Activated B cell treated with CpG ODN at 0.5 μM for 24 hours (primary cell): ENCODE data around the gene MCOLN1. TPM values are rescaled to one million over a fixed set of nuclear protein-coding genes. Genes with fewer than 3 reads are reported as not detected.

Experiments used
- ATAC-seq: fragments of 200-7000 bp; cut with Tn5 transposase; one replicate; pipeline ENCODE4 v1.10.0; 2021; ENCODE audit warnings: low read depth, mild to moderate bottlenecking, moderate library complexity
- CTCF ChIA-PET: fragments of 350-600 bp; sonication (Branson Sonifier 250); formaldehyde crosslinking; loops from one replicate; lab custom pipeline; 2021; ENCODE audit warnings: antibody characterized with exemption; lab: Charles Lee
- POLR2A ChIA-PET: fragments of 350-600 bp; sonication (Branson Sonifier 250); formaldehyde crosslinking; loops from one replicate; lab custom pipeline; 2021; ENCODE audit warnings: antibody characterized with exemption; lab: Charles Lee
- DNase-seq: peaks from one replicate; pipeline ENCODE4 v3.0.0; 2022
- H3K27ac Mint-ChIP-seq: one replicate; pipeline ENCODE4 v1.8.0; 2020; ENCODE audit warnings: mixed read lengths
- H3K27me3 Mint-ChIP-seq: one replicate; pipeline ENCODE4 v1.8.0; 2021; ENCODE audit warnings: mixed read lengths
- H3K36me3 Mint-ChIP-seq: one replicate; pipeline ENCODE4 v1.8.0; 2021; ENCODE audit warnings: low read depth, mixed read lengths
- H3K4me1 Mint-ChIP-seq: one replicate; pipeline ENCODE4 v1.8.0; 2021; ENCODE audit warnings: mixed read lengths
- H3K4me3 Mint-ChIP-seq: one replicate; pipeline ENCODE4 v1.8.0; 2020; ENCODE audit warnings: mild to moderate bottlenecking, mixed read lengths
- H3K9me3 Mint-ChIP-seq: one replicate; pipeline ENCODE4 v1.8.0; 2020; ENCODE audit warnings: mixed read lengths
- intact Hi-C: fragments of 100-400 bp; cut with micrococcal nuclease; formaldehyde crosslinking; loops from one replicate; pipeline ENCODE4 v1.15.1; 2024
- total RNA-seq: library from RNA; stranded (reverse); gene quantifications from 2 replicates; pipeline ENCODE4 v1.2.3, GENCODE V29; 2022
- TF ChIP-seq, protein P1 (sequence below): fragments of 200-600 bp; IDR thresholded peaks from one replicate; pipeline ENCODE4 v1.8.0; 2022; ENCODE audit warnings: antibody characterized with exemption, mild to moderate bottlenecking

Gene MCOLN1
- total RNA-seq, 1 donor from 2014 or later = 13.7 TPM

DNA sequence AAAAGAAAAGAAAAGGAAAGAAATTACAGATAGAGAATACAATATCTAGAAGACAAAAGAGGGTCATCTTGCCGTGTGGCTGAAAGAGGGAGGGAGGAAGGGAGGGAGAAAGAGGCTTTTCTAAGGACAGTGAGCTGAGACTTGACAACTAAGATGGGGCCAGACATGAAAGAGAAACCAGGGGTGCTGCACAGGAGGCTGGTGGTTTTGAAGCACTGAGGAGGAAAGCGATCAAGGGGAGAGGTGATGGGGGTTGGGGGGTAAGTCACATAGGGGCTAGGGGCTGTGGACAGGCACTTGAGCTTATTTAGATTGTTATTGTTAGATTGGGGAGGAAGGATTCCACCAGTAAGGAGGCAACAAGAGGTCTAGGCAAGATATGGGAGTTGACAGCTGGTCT is 30.4 kb downstream of the MCOLN1 start:
- no peak for ATAC-seq
- Mint-ChIP-seq H3K27ac (no peak overlapping the region), H3K9me3 (no peaks in the 10 kb centered on the region), H3K27me3 (no peaks in the 10 kb centered on the region), H3K4me1 (peaks cover 3% of the 10 kb centered on the region), H3K36me3 (peaks cover 53% of the 10 kb centered on the region), H3K4me3 (no peak overlapping the region)
- DNase-seq = no peak
- intact Hi-C loops = no loop called here
- POLR2A ChIA-PET = interaction anchor here (0.7 kb wide), 2 partner anchors 53 to 56 kb away, joined by 4 to 6 read pairs; no protein-coding TSS in a partner anchor
- TF ChIP-seq, protein P1, sequence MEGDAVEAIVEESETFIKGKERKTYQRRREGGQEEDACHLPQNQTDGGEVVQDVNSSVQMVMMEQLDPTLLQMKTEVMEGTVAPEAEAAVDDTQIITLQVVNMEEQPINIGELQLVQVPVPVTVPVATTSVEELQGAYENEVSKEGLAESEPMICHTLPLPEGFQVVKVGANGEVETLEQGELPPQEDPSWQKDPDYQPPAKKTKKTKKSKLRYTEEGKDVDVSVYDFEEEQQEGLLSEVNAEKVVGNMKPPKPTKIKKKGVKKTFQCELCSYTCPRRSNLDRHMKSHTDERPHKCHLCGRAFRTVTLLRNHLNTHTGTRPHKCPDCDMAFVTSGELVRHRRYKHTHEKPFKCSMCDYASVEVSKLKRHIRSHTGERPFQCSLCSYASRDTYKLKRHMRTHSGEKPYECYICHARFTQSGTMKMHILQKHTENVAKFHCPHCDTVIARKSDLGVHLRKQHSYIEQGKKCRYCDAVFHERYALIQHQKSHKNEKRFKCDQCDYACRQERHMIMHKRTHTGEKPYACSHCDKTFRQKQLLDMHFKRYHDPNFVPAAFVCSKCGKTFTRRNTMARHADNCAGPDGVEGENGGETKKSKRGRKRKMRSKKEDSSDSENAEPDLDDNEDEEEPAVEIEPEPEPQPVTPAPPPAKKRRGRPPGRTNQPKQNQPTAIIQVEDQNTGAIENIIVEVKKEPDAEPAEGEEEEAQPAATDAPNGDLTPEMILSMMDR = no peak
- CTCF ChIA-PET = interaction anchor here (1.5 kb wide), 1 partner anchor 16 kb away, joined by 5 read pairs; no protein-coding TSS in a partner anchor

DNA sequence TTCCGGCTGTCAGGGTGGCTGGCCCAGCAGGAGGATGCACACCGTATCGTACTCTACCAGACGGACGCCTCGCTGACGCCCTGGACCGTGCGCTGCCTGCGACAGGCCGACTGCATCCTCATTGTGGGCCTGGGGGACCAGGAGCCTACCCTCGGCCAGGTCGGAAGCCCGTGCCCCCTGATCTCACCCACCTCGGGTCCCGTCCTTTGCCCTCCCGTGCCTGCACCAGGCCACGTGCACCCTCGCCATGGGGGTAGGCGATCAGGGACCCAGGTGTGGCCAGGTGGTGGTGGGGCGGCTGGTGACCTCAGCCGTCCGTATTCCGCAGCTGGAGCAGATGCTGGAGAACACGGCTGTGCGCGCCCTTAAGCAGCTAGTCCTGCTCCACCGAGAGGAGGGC is 32.1 kb downstream of the MCOLN1 start:
- POLR2A ChIA-PET = no interaction called here

DNA sequence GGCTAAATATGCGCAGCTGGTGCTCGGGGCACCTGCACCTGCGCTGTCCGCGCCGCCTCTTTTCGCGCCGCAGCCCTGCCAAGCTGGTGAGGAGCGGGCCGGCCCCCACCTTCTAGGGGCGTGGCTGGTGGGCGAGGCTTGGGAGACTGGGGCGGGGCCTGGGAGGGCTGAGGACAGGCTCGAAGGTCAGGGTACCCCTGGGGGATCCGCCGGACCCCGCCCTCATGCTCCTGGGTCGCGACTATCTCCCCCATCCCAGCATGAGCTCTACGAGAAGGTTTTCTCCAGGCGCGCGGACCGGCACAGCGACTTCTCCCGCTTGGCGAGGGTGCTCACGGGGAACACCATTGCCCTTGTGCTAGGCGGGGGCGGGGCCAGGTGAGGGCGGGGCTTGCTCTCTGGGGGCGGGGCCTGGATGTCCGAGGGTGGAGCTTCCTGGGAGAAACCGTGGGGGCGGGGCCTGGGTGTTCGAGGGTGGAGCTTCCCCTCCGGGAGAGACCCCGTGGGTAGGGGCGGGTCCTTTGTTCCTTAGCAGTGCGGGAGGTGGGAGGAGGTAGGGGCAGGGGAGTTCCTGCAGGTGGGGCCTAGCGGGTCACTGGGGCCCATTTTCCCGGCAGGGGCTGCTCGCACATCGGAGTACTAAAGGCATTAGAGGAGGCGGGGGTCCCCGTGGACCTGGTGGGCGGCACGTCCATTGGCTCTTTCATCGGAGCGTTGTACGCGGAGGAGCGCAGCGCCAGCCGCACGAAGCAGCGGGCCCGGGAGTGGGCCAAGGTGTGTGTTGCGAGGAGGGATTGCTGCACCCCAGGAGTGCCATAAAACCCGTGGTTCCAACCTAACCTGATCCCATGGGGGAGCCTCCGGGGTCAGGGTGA is 32.8 kb downstream of the MCOLN1 start:
- Mint-ChIP-seq H3K4me1 (peaks cover 3% of the 10 kb centered on the region), H3K9me3 (no peaks in the 10 kb centered on the region), H3K27me3 (no peaks in the 10 kb centered on the region), H3K36me3 (peaks cover 66% of the 10 kb centered on the region), H3K4me3 (no peak overlapping the region), H3K27ac (no peak overlapping the region)
- intact Hi-C loops = no loop called here
- ATAC-seq (no peak), DNase-seq (no peak)
- ChIA-PET CTCF (interaction anchor here (0.6 kb wide), 1 partner anchor 17 kb away, joined by 4 read pairs; no protein-coding TSS in a partner anchor), POLR2A (no interaction called here)
- TF ChIP-seq, protein P1 = no peak

More for the DNA sequence above, 32.1 kb downstream of the MCOLN1 start:
- intact Hi-C loops = no loop called here
- Mint-ChIP-seq H3K36me3 (peaks cover 68% of the 10 kb centered on the region), H3K27me3 (no peaks in the 10 kb centered on the region), H3K4me1 (peaks cover 3% of the 10 kb centered on the region), H3K4me3 (no peak overlapping the region), H3K27ac (no peak overlapping the region), H3K9me3 (no peaks in the 10 kb centered on the region)
- TF ChIP-seq, protein P1 = no peak
- DNase-seq (no peak), ATAC-seq (no peak)
- CTCF ChIA-PET = interaction anchor here (0.6 kb wide), 1 partner anchor 18 kb away, joined by 4 read pairs; no protein-coding TSS in a partner anchor

DNA sequence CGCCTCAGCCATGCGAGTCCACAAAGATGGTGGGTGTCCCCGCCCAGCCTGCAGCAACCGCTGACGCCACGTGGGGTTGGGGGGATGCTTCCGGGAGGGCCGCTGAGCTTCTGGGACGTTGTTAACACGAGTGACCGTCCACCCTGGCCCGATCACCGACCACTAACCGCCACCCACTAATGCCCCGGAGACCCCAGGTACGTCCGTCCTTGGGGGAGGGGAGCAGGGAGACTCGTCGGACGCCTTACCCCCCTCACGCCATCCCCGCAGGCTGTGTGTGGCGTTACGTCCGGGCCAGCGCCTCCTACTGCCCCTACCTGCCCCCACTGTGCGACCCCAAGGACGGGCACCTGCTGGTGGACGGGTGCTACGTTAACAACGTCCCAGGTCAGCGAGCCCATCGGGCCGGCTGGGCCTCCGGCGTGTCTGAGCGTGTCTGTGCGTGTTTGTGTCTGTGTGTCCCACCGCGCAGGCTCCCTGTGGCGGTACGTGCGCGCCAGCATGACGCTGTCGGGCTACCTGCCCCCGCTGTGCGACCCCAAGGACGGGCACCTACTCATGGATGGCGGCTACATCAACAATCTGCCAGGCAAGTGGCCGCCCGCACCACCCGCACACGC is 34.4 kb downstream of the MCOLN1 start:
- TF ChIP-seq, protein P1 = no peak
- Mint-ChIP-seq H3K27ac (no peak overlapping the region), H3K4me1 (no peaks in the 10 kb centered on the region), H3K27me3 (no peaks in the 10 kb centered on the region), H3K36me3 (peaks cover 63% of the 10 kb centered on the region), H3K4me3 (no peak overlapping the region), H3K9me3 (no peaks in the 10 kb centered on the region)
- DNase-seq (no peak), ATAC-seq (no peak)
- intact Hi-C loops = no loop called here
- CTCF ChIA-PET = no interaction called here
- POLR2A ChIA-PET = no interaction called here

- Mint-ChIP-seq H3K36me3 (peaks cover 56% of the 10 kb centered on the region), H3K27ac (no peak overlapping the region), H3K4me1 (no peaks in the 10 kb centered on the region), H3K4me3 (no peak overlapping the region), H3K27me3 (no peaks in the 10 kb centered on the region), H3K9me3 (no peaks in the 10 kb centered on the region)
- ChIA-PET CTCF (interaction anchor here (1.8 kb wide), 1 partner anchor 10 kb away, joined by 7 read pairs; no protein-coding TSS in a partner anchor), POLR2A (no interaction called here)
- TF ChIP-seq, protein P1 = no peak
- DNase-seq = no peak
- intact Hi-C loops = no loop called here
- no peak for ATAC-seq
Measured at GRCh38 chr19:7558667-7559066, 36.2 kb downstream of the MCOLN1 start.
